UCSD-AML1 (cell line): ENCODE results near the gene ANKRD13D.
"Not testable (repeated sequence)": the region's sequence is repeated elsewhere in the genome, so short reads cannot be mapped to it uniquely, and the experiment has no call there.

Source experiments
- DNase-seq: peaks from one replicate; lab custom pipeline; 2025; ENCODE audit not compliant: unreplicated experiment; lab: John Stamatoyannopoulos, UW

ANKRD13D gene

GRCh38 chr11:67317205-67317887, 28.2 kb downstream of the ANKRD13D start:
- peak; percentile 97 for DNase-seq

DNA sequence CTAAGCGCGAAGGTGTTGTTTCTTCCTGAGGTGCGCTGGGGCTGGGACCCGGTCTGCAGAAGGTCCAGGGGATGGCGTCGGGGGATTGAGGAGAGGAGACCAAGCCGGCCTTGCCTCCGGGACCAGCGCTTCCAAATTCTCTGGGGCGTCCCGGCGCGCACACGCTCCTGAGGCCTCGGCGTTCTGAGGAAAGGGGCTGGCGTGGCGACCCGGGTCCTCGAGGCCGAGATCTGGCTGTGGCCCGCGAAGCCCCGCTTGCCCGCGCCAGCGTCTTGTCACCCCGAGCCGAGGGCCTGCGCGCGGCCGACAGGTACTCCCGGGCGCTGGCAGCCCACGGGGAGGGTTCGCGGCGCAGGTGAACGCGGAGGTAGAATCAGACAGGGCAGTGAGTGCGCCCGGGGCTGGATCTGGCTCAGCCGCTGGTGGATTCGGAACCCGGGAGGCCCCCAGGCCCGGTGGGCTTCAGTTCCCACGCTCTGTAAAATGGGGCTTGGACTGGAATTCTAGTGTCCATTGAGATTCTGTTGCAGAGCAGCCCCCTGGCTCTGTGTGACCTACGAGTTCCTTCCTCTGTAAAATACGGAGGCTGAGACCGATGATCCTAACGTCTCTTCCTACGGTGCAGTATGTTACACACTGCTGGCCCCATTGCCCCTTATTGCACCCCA, 28.9 kb downstream of the ANKRD13D start:
- no peak for DNase-seq

- DNase-seq = not testable (repeated sequence)
Observed at GRCh38 chr11:67318876-67319275, 29.8 kb downstream of the ANKRD13D start.

- DNase-seq = no peak
Observed at GRCh38 chr11:67320011-67320410, 30.9 kb downstream of the ANKRD13D start.

DNA sequence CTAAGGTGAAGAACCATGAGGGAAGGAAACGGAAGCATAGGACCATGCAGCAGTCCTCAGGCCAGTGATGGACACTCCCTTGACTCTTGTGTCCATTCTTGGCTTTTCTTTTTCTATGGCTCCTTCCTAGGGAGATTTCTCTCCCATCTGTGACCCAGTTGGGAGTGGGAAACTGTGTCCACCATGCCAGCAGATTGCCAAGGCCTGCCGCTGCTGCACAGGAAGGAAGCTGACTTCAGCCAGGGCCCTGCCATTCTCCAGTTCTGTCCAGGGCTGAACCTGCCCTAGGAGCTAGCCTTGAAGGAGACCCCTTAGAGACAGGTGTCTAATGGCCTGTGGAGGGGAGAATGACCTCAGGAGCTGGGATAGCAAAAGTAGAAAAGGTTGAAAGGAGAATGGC, 31.6 kb downstream of the ANKRD13D start:
- no peak for DNase-seq

DNA sequence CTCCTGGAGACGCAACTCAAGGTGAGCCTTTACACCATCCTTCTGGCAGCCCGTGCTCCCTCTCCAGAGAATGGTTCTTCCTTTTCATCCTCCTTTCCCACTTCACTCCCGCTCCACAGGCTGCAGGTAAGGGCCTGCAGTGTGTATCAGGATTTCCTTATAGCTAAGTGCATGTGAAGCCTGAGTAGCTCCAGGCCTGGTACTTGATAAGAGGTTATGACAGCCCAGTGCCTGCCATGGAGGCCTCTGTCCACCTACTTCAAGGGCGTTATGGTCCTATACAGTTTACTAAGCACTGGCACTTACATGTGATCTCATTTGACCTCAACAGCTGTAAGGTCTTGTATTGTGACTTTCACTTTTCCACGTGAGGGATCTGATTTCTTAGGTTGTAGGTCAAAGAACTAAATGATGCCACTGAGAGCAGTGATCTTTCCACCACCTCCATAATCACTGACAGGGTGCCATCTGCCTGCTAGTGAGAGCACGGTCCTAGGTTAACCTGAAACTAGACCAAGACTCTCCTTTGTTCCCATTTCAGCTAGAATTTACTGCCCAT, 32.3 kb downstream of the ANKRD13D start:
- DNase-seq = no peak

DNA sequence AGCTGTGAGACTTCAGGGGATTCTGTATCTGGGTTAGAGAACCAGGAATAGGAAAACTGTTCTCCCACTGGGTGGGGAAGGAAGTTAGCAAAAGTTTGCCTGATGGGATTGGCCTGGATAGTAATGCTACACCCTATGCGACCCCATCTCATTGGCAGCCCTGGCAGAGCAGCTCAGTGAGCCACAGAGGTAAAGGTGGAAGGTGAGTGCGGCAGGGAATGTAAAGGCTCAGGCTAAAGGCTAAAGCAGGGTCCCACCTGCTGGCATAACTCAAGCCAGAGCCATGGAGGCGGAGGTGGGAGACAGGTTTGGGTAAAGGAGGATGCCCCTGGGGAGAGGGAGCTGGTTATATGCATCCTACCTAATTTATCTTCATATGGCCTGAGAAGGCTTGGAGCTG, 32.9 kb downstream of the ANKRD13D start:
- no peak for DNase-seq

DNA sequence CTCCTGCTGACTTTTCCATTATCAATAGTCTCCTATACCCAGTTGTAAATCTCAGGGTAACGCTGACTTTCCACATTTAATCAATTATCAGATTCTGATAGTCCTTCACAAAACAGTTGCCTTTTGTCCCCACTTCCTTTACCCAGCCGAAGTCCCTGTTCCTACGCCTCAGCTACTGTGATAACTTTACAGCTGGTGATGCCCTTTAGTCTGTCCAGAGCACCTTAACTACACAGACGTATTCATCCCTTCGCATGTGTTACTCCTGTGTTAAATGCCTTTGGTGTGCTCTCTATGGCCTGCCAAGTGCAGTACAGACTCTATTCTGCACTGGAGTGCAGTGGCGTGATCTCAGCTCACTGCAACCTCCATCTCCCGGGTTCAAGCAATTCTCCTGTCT, 34.4 kb downstream of the ANKRD13D start:
- no peak for DNase-seq

DNA sequence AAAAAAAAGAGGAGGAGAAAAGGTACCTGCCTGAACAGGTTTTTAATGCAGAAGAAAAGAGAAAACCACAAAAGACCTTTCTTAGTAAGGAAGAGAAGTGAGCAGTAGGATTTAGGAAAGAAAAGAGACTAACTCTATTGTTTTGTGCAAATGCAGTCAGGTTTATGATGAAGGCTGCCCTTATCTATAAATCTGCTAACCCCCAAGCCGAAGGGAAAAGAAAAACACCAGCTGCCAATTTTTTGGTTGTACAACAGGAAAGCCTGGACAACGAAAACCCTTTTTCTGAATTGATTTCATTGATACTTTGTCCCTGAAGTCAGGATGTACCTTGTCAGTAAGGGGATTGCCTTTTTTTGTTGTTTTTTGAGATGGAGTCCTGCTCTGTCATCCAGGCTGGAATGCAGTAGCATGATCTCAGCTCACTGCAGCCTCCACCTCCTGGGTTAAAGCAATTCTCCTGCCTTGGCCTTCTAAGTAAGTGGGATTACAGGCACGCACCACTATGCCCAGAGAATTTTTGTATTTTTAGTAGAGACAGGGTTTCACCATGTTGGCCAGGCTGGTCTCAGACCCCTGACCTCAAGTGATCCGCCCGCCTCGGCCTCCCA, 43.1 kb downstream of the ANKRD13D start:
- no peak for DNase-seq

- DNase-seq = no peak
Observed at GRCh38 chr11:67337257-67337656, 48.2 kb downstream of the ANKRD13D start.

DNA sequence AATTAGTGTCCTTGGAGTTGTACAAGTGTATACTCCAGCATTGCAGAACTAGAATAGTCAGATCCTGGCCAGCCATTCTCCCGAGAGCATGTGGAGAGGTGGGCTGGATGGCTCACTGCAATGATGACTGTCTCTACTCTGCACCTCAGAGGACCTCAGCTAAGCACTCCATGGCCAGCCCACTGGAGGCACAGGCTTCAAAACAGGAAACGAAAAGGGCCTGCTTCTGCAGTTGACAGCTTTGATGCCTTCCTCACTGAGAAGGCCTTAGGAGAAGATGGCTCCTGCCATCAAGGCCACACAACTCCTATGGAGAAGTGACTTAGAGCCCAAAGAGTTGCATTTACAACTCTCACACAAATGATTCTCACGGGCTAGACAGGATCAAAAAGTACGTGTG, 55.2 kb downstream of the ANKRD13D start:
- DNase-seq = peak; percentile 34

DNA sequence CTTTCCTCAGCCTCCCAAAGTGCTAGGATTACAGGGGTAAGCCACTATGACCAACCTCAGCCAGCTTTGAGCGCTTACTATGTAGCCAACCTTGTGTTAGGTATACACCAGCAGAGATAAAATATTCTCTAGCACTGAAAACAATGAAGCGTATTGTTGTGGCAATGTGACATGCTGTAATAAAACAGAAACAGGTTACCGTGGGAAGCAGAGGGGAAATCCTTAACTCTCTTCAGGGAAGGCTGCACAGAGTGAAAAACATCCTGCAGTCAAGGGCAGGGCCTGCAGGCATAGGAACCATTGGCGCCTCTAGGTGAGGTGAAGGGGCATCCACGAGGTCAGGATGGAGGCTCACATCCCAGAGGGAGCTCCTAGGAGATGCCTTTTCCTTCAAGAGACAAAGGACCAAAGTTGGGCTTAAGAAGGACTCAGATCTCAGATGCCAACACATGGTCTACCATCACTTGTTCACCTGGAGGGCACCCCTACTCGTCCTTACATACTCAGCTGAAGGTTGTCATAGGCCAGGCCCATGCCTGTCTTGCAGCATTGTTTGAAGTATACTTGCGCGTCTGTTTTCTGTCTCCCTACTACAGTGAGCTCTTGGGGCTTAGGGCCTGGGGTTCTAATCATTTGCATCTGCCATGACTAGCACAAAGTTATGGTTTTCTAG, 56.3 kb downstream of the ANKRD13D start:
- no peak for DNase-seq

- no peak for DNase-seq
Observed at GRCh38 chr11:67345920-67346819, 57.1 kb downstream of the ANKRD13D start.

GRCh38 chr11:67347964-67348749, 59.1 kb downstream of the ANKRD13D start:
- no peak for DNase-seq

GRCh38 chr11:67349036-67349435, 59.9 kb downstream of the ANKRD13D start:
- DNase-seq = no peak

GRCh38 chr11:67349457-67349856, 60.4 kb downstream of the ANKRD13D start:
- no peak for DNase-seq

GRCh38 chr11:67349928-67350465, 60.9 kb downstream of the ANKRD13D start:
- DNase-seq = no peak

- DNase-seq = peak; percentile 68
Observed at GRCh38 chr11:67351275-67352005, 62.3 kb downstream of the ANKRD13D start.
